HG02981 (cell line): Measurements from ENCODE around the gene TSPAN14.

ENCODE experiments used
- ATAC-seq: cut with Tn5 transposase; IDR thresholded peaks from one replicate; pipeline ENCODE4 v1.9.1; 2021; ENCODE audit warnings: mild to moderate bottlenecking, moderate library complexity; ENCODE audit not compliant: unreplicated experiment

The TSPAN14 gene

DNA sequence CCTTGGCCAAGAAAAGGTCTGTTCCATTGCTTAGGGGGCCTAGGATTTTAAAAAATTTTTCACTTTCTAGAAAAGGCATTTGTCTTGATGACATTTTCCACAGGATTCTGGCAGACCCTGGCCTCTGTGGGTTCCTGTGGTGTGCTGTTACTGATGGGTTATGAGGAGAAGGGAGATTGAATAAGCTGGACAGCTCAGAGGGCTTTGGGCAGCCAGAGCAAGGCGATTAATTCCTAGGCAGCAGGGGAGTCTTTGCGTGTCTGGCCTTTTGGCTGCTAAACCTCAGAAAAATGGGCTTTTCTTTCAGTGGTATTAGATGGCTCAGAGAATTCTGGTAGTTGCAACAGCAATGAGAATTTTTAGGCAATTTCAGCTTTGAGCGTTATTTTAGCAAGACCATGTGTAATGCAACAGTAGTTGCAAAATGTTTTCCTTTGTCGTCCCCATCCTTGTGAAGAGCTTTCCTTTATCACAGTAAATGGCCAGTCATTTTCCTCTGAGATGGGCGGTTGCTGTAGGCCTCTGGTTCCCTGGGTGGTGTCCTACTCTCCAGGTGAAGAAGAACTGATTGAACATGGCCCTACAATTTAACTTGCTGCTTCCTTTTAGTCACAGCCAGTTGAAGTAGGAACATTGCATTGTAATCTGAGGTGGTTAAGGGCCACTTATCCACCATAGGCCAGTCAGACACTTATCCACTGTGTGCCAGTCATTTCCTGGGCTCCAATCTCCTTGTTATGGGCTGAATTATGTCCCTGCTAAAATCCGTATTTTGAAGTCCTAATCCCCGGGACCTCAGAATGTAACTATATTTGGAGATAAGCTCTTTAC lies 126.7 kb downstream of the TSPAN14 start:
- no peak for ATAC-seq

DNA sequence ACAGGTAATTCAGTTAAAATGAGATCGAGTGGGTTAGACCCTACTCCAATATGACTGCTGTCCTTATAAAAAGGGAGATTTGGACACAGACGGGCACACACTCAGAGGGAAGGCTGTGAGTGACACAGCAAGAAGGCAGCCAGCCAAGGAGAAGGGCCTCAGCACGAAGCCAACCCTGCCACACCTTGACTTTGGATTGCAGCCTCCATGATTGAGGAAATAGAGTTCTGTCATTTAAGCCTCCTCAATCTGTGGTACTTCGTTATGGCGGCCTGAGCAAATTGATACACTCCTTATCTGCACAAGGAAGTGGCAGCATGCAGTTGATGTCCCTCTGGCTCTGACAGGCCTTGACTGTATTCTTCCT lies 127.3 kb downstream of the TSPAN14 start:
- ATAC-seq: no peak

DNA sequence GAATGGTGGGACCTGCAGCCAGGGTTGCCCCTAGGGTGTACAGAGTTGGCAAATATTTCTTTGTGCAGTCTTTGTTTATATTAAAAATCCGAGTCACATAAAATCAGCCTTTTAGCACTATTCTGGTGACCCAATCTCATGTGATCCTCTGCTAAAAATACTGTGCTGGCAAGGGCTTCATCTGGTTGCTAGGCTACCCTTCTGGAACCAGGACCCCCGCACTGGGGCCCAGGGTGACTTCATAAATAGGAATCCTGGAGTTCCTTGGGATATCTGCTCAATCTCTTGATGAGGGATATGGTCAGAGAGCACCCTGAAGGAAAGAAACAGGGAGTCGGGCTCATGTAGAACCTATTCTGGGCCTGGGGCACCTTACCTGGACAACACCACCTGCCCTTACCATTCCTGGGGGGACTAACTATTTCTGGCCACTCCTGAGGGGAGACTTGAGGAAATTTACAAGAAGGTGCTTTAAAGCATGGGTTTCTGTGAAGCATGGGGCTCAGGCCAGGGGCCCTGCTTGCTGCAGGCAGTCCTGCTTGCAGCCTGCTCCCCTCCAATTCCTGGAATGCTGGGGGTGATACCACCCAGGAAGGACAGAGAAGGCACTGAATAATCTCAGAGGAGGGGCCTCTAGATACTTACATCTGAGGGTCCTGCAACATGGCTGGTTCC lies 128.3 kb downstream of the TSPAN14 start:
- ATAC-seq: no peak
